ENCODE results near the gene TBC1D8.

The TBC1D8 gene

GRCh38 chr2:100974712-100975520, 176.3 kb downstream of the TBC1D8 start:
- DNase-seq = no peak

- no peak for DNase-seq
These were observed 178.7 kb downstream of the TBC1D8 start for GRCh38 chr2:100972452-100972851.

- no peak for DNase-seq
These were observed 180.0 kb downstream of the TBC1D8 start for GRCh38 chr2:100971221-100971620.

- DNase-seq = no peak
These were observed 181.2 kb downstream of the TBC1D8 start for GRCh38 chr2:100969998-100970397.

- no peak for DNase-seq
These were observed 182.7 kb downstream of the TBC1D8 start for GRCh38 chr2:100968146-100969145.

- no peak for DNase-seq
These were observed 183.5 kb downstream of the TBC1D8 start for GRCh38 chr2:100967716-100968115.

GRCh38 chr2:100965596-100965995, 185.6 kb downstream of the TBC1D8 start:
- DNase-seq = no peak

- DNase-seq = no peak
These were observed 186.5 kb downstream of the TBC1D8 start for GRCh38 chr2:100964681-100965169.

- no peak for DNase-seq
These were observed 187.0 kb downstream of the TBC1D8 start for GRCh38 chr2:100964222-100964621.

GRCh38 chr2:100963026-100963375, 188.2 kb downstream of the TBC1D8 start:
- DNase-seq = no peak

GRCh38 chr2:100962366-100963025, 188.7 kb downstream of the TBC1D8 start:
- no peak for DNase-seq

GRCh38 chr2:100960688-100961087, 190.5 kb downstream of the TBC1D8 start:
- no peak for DNase-seq

GRCh38 chr2:100959225-100959880, 191.8 kb downstream of the TBC1D8 start:
- no peak for DNase-seq

GRCh38 chr2:100957996-100958653, 193.1 kb downstream of the TBC1D8 start:
- DNase-seq = no peak
